Coronary artery (tissue), 2 donors: ENCODE measurements around the gene SAP30.

Experiments
- DNase-seq: peaks from one replicate; pipeline ENCODE4 v3.0.0-alpha.2; 2017; ENCODE audit warnings: low spot score
- H3K27ac ChIP-seq, 2 donors: fragments of 200-600 bp; sonication (generic); one replicate each; pipeline ENCODE4 v1.5.1; 2016 to 2019
- H3K4me3 ChIP-seq: fragments of 200-600 bp; sonication (generic); 2 replicates; pipeline ENCODE4 v1.5.1; 2016; ENCODE audit warnings: mild to moderate bottlenecking, moderate library complexity
- CTCF ChIP-seq: fragments of 200-600 bp; sonication (generic); IDR thresholded peaks from one replicate; pipeline ENCODE4 v1.5.1; 2019; ENCODE audit warnings: antibody characterized with exemption

SAP30 gene

GRCh38 chr4:173424899-173425805 lies 54.4 kb downstream of the SAP30 start:
- H3K27ac ChIP-seq = peak overlapping the region; percentile 52 to 73

GRCh38 chr4:173426064-173426463 lies 55.3 kb downstream of the SAP30 start:
- no peak for TF ChIP-seq CTCF
- DNase-seq = no peak
- no peak overlapping the region for H3K4me3 ChIP-seq
- peak overlapping the region in 1 of 2 donors; percentile 73 for H3K27ac ChIP-seq

More at GRCh38 chr4:173424899-173425805, 54.4 kb downstream of the SAP30 start:
- no peak for TF ChIP-seq CTCF
- H3K4me3 ChIP-seq = no peak overlapping the region
- no peak for DNase-seq
